Panc1 (cell line): Measurements from ENCODE around the gene SDK1. TPM values are rescaled to one million over a fixed set of nuclear protein-coding genes. Genes with fewer than 3 reads are reported as not detected.

ENCODE experiments used
- ATAC-seq: fragments of 200-7000 bp; cut with Tn5 transposase; 2 replicates; pipeline ENCODE4 v1.9.1; 2020; ENCODE audit warnings: mild to moderate bottlenecking, moderate library complexity
- BruUV-seq: library from RNA; stranded (reverse); fragments of 400-500 nt; replicated peaks from 2 replicates; lab custom pipeline; 2021; lab: Mats Ljungman, UMichigan
- CTCF ChIA-PET: fragments of 300-600 bp; sonication (Branson Sonifier 250); formaldehyde crosslinking; loops from one replicate; lab custom pipeline; 2022; ENCODE audit warnings: antibody characterized with exemption; lab: Charles Lee
- POLR2A ChIA-PET: fragments of 300-600 bp; sonication (Branson Sonifier 250); formaldehyde crosslinking; loops from one replicate; lab custom pipeline; 2022; ENCODE audit warnings: antibody characterized with exemption; lab: Charles Lee
- DNase-seq: peaks from one replicate; pipeline ENCODE4 v3.0.0-alpha.2; 2010; ENCODE audit warnings: low read depth, low spot score
- H3K27ac ChIP-seq: 2 replicates; pipeline ENCODE4 v1.5.1; 2011; ENCODE audit warnings: mild to moderate bottlenecking, low read length, inconsistent platforms
- H3K27me3 ChIP-seq: fragments of 200-500 bp; sonication (Bioruptor generic); 2 replicates; pipeline ENCODE4 v1.6.0; 2014; ENCODE audit warnings: low read length, inconsistent platforms; ENCODE audit not compliant: control insufficient read depth, insufficient read depth
- H3K36me3 ChIP-seq: fragments of 200-500 bp; sonication (Bioruptor generic); 2 replicates; pipeline ENCODE4 v1.5.1; 2014; ENCODE audit warnings: inconsistent platforms, mild to moderate bottlenecking, low read length, moderate library complexity; ENCODE audit not compliant: control insufficient read depth, insufficient read depth
- H3K4me1 ChIP-seq: 2 replicates; pipeline ENCODE4 v1.5.1; 2011; ENCODE audit warnings: inconsistent platforms, mild to moderate bottlenecking, low read length, moderate library complexity; ENCODE audit not compliant: control insufficient read depth, insufficient read depth
- H3K4me3 ChIP-seq, 2 experiments: 2 replicates each; pipeline ENCODE4 v1.5.1; 2011 to 2012; ENCODE audit warnings: low read depth in 2 of 2, low read length in 2 of 2, mild to moderate bottlenecking in 2 of 2, inconsistent platforms in 1 of 2, moderate library complexity in 1 of 2
- H3K9me3 ChIP-seq: fragments of 200-500 bp; sonication (Bioruptor generic); 2 replicates; pipeline ENCODE4 v1.5.1; 2014; ENCODE audit warnings: low read depth, mild to moderate bottlenecking, inconsistent platforms, low read length, moderate library complexity; ENCODE audit not compliant: control insufficient read depth, insufficient read depth
- POLR2AphosphoS5 ChIP-seq: IDR thresholded peaks from 2 replicates; pipeline ENCODE4 v1.6.1; 2012; ENCODE audit warnings: mild to moderate bottlenecking, low read depth, low read length, moderate library complexity
- SIN3A ChIP-seq: IDR thresholded peaks from 2 replicates; pipeline ENCODE4 v1.6.1; 2012; ENCODE audit warnings: low read depth, mild to moderate bottlenecking, low read length, moderate library complexity, borderline replicate concordance; ENCODE audit not compliant: insufficient read depth
- TCF7L2 ChIP-seq: IDR thresholded peaks from 2 replicates; pipeline ENCODE4 v1.6.1; 2011; ENCODE audit warnings: mild to moderate bottlenecking, low read depth, low read length, inconsistent platforms
- in situ Hi-C: cut with HindIII; loops from 2 replicates; pipeline ENCODE4 v1.10.0; 2016; ENCODE audit warnings: low sequenced_read_pairs, low pct_unique_long_range_greater_than_20kb
- intact Hi-C: fragments of 100-400 bp; cut with micrococcal nuclease; formaldehyde crosslinking; loops from one replicate; pipeline ENCODE4 v1.10.0; 2022; ENCODE audit not compliant: unreplicated experiment
- total RNA-seq: library from RNA; stranded (reverse); gene quantifications from one replicate; pipeline ENCODE4 v1.2.1, GENCODE V29; 2021; ENCODE audit not compliant: unreplicated experiment
- TF ChIP-seq, protein P1 (sequence below): fragments of 450-650 bp; IDR thresholded peaks from 2 replicates; pipeline ENCODE4 v1.5.1; 2017; ENCODE audit warnings: mild to moderate bottlenecking
- TF ChIP-seq, protein P2 (sequence below), 2 experiments: IDR thresholded peaks; 2 replicates each; pipeline ENCODE4 v1.6.1; 2011 to 2012; ENCODE audit warnings: low read depth in 2 of 2, control low read depth in 1 of 2, low read length in 1 of 2, mild to moderate bottlenecking in 1 of 2, moderate library complexity in 1 of 2; ENCODE audit not compliant: insufficient read depth in 1 of 2

Gene SDK1
- total RNA-seq, 1 experiment from 2014 or later, result 47.4 TPM

DNA sequence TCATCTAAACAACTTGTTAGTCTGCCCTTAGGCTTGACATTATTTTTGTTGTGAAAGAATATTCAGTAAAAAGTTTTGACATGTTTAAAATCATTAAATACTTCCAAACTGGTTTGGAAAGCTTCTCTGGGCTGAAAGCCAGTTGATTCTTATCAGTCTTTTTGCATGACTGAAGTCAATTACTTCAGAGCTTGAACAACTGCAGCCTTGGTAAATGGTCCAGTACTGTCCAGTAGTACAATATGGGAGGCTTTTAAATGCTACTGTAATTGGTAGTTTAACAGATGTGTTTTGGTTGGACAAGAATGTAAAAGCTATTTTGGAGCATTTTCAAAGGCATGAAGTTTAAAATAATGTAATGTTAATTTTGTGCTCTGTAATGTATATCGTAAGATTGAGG is 103.4 kb downstream of the SDK1 start:
- in situ Hi-C loops, result no loop called here
- Histone ChIP-seq H3K27me3 (no peaks in the 10 kb centered on the region), H3K4me1 (peaks cover 58% of the 10 kb centered on the region), H3K27ac (peak overlapping the region; percentile 50), H3K4me3 (no peak overlapping the region), H3K9me3 (no peaks in the 10 kb centered on the region), H3K36me3 (no peaks in the 10 kb centered on the region)
- no TSS peak for BruUV-seq
- POLR2A ChIA-PET, result no interaction called here
- ATAC-seq (peak; percentile 88), DNase-seq (no peak)
- CTCF ChIA-PET, result no interaction called here
- intact Hi-C loops, result no loop called here
- TF ChIP-seq SIN3A, result no peak
- TF ChIP-seq, protein P1, sequence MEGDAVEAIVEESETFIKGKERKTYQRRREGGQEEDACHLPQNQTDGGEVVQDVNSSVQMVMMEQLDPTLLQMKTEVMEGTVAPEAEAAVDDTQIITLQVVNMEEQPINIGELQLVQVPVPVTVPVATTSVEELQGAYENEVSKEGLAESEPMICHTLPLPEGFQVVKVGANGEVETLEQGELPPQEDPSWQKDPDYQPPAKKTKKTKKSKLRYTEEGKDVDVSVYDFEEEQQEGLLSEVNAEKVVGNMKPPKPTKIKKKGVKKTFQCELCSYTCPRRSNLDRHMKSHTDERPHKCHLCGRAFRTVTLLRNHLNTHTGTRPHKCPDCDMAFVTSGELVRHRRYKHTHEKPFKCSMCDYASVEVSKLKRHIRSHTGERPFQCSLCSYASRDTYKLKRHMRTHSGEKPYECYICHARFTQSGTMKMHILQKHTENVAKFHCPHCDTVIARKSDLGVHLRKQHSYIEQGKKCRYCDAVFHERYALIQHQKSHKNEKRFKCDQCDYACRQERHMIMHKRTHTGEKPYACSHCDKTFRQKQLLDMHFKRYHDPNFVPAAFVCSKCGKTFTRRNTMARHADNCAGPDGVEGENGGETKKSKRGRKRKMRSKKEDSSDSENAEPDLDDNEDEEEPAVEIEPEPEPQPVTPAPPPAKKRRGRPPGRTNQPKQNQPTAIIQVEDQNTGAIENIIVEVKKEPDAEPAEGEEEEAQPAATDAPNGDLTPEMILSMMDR, result no peak
- TF ChIP-seq, protein P2, sequence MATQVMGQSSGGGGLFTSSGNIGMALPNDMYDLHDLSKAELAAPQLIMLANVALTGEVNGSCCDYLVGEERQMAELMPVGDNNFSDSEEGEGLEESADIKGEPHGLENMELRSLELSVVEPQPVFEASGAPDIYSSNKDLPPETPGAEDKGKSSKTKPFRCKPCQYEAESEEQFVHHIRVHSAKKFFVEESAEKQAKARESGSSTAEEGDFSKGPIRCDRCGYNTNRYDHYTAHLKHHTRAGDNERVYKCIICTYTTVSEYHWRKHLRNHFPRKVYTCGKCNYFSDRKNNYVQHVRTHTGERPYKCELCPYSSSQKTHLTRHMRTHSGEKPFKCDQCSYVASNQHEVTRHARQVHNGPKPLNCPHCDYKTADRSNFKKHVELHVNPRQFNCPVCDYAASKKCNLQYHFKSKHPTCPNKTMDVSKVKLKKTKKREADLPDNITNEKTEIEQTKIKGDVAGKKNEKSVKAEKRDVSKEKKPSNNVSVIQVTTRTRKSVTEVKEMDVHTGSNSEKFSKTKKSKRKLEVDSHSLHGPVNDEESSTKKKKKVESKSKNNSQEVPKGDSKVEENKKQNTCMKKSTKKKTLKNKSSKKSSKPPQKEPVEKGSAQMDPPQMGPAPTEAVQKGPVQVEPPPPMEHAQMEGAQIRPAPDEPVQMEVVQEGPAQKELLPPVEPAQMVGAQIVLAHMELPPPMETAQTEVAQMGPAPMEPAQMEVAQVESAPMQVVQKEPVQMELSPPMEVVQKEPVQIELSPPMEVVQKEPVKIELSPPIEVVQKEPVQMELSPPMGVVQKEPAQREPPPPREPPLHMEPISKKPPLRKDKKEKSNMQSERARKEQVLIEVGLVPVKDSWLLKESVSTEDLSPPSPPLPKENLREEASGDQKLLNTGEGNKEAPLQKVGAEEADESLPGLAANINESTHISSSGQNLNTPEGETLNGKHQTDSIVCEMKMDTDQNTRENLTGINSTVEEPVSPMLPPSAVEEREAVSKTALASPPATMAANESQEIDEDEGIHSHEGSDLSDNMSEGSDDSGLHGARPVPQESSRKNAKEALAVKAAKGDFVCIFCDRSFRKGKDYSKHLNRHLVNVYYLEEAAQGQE (IDR thresholded peaks at IDR 0.05; ENCODE audit: insufficient read depth in 1 of 2, low read depth in 2 of 2, low read length in 1 of 2), result no peak
- TF ChIP-seq TCF7L2, result no peak
- no peak for TF ChIP-seq POLR2AphosphoS5

DNA sequence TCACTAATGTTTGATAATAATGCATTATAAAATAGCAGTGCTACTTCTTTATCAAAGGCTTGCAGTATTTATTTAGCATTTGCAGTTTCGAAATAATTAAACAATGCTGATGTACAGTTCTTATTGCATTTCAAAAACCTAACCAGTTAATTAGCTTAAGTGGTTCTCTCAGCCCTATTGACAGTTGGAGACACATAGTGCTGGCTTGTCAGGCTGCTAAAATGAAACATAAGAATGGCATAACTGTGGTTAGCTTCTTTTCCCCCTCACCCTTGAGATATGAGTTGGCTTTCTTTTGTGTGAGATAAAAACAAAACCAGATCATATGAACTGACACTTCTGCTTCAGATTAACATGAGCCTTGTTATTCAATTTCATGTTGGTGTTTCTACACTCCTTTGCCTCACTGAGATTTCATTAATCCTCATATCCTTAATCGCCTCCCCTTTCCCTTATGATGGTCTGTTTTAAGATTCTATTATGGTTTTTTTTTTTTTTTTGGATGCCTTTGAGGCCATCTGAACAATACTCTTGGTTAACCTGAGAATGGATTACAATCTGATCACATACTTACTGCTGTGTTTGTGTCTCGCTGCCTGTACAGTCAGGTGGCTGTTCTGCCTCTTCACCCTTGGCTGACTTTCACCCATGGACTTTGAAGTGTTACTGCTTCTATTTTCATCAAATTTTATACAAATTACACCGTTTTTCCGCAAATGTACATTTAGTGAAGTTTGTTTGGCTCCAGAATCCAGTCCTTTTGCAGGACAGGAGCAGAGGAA is 108.0 kb downstream of the SDK1 start:
- no peaks in the 10 kb centered on the region for H3K27me3 ChIP-seq
- H3K27ac ChIP-seq, result no peak overlapping the region
- peaks cover 51% of the 10 kb centered on the region for H3K4me1 ChIP-seq
- DNase-seq, result no peak
- intact Hi-C loops (no loop called here), in situ Hi-C loops (no loop called here)
- no peak overlapping the region for H3K4me3 ChIP-seq
- no peaks in the 10 kb centered on the region for H3K9me3 ChIP-seq
- CTCF ChIA-PET, result no interaction called here
- no peak for ATAC-seq
- BruUV-seq, result no TSS peak
- no peaks in the 10 kb centered on the region for H3K36me3 ChIP-seq
- TF ChIP-seq, protein P1, result no peak
- POLR2A ChIA-PET, result no interaction called here
